Measurements from ENCODE around the gene DPAGT1.
A peak's percentile ranks its signal among the peaks of the same experiment; 100 is the strongest.
"Not testable (repeated sequence)": the region's sequence is repeated elsewhere in the genome, so short reads cannot be mapped to it uniquely, and the experiment has no call there.

The DPAGT1 gene

DNA sequence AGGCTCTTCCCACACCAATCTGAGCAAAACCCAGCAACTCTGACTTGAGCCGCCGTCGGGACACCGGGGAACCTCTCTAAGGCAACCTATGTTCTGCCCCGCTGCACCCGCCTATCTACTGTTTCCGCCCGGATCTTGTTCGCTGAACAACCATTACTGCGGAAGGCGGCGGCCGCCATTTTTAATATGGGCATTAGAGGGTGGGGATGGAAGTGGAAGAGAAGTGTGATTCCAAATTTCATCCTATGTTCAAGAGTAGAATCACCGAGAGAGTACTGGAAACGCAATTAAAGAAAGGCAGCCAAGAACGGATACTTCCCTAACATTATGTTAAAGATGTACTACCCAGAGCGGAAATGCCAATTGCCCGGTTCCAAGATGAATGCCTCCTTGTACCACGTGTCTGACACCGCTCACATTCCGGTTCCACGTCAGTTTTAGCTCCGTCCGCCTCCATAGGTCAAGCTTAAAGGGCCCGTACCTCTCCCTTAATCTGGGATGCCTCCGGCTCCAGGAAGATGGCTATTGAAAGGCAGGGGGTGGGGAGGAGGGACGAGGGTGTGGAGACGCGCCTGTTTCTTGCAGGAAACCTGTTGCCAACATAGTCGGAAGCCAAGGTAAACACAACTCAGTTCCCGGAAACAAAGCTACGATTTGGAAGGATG is at the start of gene DPAGT1:
Gene DPAGT1, minus strand, starts transcription at position 95 of the 665 bp plus-strand sequence. CDS start 198 bp downstream, outside the sequence.
- peak; percentile 54 for DNase-seq (ENCODE audit: low read depth)

DNA sequence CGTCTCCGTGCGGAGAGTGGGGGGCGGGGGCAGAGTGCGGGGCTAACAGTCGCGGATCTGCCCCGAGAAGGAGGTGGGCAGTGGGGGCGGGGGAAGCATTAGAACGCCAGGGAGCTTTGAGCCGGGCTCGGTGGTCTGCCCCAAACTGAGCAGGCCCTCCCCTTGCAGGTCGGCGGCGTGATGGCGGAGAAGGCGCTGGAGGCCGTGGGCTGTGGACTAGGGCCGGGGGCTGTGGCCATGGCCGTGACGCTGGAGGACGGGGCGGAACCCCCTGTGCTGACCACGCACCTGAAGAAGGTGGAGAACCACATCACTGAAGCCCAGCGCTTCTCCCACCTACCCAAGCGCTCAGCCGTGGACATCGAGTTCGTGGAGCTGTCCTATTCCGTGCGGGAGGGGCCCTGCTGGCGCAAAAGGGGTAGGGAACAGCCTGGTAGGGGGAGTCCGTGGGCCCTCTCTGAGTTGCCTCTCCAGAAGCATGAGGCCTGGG is 48.2 kb upstream of the DPAGT1 start:
- no peak for DNase-seq (ENCODE audit: low read depth)

DNA sequence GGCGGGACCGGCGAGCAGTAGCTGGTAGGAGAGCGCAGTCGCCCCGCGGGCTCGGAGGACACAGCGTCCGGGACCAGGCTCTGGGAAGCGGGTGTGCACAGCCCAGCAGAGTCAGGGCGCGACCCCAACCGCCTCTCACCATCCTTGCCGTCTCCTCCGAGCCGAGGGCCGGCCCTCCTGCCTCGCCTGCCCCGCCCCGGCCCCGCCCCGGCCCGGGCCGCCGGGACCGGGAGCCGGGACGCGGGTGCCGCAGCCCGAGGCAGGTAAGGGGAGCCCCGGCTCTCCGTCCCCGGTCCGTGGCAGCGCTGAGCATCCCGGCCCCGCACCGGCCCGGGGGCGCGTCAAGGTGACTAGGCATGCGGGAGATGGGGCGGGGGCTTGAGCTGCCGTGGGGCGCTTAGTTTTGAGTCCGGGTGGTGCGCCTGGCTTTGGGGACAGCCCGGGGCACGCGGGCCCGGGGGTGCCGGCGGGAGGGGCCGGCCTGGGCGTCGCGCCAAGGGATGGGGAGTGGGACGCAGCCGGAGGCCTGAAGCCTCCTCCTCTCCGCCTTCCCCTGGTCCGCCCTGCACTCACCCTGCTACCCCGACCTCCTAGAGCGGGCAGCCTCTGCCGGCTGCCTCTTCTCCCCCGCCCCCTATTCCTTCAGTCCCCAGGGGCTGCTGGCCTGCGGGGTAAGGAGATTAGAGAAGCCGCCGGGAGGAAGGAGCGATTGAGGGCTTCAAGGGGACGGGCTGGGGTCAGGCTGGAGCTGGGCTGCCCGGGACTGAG is 47.5 kb upstream of the DPAGT1 start, which contains the start of gene ABCG4:
Gene ABCG4, plus strand, starts transcription at position 35 of the 768 bp plus-strand sequence. CDS start 914 bp downstream, outside the sequence.
- no peak for DNase-seq (ENCODE audit: low read depth)

DNA sequence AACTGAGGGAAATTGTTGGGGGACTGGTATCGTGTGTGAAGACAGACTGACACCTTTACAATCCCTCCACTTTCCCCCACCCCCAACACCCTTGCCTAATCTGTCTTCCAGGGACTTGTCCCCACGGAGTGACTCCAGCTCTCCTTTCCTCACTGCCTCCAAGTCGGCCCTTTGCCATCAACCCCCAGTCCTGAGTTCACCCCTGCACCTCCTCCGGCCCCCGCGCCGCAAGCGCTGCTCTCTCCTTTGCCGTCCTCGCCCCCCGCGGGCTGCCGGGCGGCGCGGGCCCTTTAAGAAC is 47.0 kb upstream of the DPAGT1 start:
- no peak for DNase-seq (ENCODE audit: low read depth)

DNA sequence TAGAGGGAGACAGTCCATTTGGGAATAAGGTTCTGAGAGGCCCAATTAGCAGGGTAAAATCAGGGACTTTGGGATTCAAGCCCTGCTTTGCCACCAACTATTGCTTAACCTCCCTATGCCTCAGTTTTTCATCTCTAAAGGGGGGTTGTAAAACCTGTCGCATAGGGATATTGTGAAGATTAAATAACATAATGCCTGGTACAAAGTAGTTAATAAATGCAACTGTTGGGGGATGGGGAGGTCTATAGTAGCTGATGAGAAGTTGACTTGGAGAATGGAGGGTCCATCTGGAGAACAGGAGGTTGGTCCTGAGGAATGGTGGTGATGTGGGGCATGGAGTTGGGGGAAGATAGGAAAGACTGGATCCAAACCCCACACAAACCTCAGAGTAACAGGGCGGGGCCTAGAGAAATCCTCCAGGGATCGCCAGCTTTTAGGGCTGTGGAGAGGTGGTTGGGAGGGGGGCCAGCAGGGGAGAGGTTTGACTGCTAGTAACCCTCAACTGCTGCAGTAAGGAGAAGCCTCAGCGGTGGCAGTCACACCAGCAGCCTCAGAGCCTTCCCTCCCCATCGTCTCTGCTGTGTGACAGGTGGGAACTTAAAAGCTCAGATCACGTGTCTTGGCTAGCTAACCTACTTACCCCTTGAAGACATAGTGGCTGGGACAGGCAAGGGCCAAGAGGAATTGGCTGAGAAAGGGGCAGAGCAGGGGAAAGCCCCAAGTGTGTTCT is 46.1 kb upstream of the DPAGT1 start:
- DNase-seq (ENCODE audit: low read depth) = no peak

DNA sequence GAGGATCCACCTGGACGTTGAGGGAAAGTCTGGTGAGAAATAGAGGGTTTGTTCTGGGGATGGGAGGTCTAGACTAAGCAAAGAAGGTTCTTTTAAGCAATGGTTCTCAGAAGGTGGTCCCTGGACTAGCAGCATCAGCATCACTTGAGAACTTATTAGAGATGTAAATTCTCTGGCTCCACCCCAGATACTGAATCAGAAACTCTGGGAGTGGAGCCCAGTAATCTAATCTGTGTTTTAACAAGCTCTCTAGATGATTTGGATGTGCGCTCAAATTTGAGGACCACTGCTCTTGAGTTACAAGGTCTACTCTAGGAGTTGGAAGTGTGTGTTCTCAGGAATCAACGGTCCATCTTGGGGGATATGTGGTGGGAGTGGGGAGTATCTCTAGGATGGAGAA is 43.9 kb upstream of the DPAGT1 start:
- no peak for DNase-seq (ENCODE audit: low read depth)

DNA sequence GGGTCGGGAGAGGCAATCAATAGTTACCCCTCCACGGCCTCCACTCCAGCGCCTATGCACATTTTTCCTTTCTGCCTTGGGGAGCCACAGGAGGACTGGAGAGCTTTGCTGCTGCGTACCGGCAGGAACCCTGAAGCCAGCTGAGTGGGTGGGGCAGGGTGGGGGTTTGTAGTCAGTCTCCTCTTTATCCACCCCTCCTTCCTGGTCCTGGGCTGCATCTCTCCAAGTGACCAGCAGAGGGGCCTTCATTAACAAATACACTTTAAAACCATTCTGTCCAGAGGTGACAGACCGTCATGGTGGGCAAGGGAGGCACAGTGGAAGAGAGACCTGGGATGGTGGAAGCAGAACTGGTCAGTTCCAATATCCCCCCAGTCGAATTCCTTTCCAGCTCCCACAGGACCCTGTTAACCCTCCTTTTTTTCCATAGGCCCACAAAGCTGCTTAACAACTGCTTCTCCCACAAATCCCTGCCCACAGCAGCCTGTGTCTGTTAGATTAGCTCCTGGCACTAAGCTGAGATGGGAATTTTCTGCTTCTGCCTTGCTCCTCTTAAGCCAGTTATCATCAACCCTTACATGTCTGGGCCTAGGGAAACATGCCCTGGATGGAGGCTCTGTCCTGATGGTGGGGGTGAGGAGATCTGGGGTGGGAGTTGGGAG is 43.3 kb upstream of the DPAGT1 start:
- no peak for DNase-seq (ENCODE audit: low read depth)

DNA sequence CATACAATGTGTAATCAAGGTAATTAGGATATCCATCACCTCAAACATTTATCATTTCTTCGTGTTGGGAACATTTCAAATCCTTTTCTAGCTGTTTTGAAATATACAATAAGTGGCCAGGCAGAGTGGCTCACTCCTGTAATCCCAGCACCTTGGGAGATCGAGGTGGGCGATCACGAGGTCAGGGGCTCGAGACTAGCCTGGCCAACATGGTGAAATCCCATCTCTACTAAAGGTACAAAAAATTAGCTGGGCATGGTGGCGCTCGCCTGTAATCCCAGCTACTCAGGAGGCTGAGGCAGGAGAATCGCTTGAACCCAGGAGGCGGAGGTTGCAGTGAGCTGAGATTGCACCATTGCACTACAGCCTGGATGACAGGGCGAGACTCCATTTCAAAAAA is 37.6 kb upstream of the DPAGT1 start:
- not testable (repeated sequence) for DNase-seq (ENCODE audit: low read depth)

DNA sequence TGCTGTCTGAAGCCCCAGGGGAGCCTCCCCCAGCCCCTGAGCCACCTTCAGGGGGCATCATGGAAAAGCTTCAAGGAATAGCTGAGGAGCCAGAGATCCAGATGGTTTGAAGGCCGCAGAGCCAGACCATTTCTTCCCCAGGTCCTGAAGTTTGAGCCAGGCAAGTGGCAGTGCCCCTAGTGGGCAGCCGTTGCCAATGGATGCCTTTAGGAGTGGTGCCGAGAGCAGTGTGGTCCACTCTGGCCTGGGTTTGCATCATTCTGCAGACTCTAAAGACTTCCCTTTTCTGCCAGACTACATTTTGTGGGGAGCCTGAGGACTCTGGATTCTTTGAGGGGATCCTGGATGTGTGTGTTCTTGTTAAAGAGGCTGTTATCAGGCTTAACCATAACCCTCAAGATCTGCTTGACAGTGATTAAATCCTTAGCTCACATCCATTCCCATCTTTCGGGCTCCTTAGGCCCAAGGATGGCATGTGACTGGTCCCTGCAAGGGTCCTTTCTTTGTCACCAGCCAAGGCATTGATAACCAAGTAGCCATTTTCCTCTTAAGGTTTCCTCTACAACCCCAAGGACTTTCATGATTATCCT is 32.8 kb upstream of the DPAGT1 start:
- no peak for DNase-seq (ENCODE audit: low read depth)

DNA sequence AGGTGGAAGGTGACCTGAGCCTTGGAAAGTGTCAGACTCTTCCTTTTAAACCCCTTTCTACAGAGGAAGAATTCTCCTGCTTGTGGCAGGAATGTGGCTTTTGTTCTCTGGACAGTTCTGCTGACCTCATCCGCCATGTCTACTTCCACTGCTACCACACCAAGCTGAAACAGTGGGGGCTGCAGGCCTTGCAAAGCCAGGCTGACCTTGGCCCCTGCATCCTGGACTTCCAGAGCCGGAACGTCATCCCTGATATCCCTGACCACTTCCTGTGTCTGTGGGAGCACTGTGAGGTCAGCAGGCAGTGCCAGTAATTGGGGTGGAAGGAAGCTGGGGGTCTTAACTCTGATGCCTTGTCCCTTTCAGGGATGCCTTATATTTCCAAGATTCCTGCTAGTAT is 29.0 kb upstream of the DPAGT1 start:
- no peak for DNase-seq (ENCODE audit: low read depth)

DNA sequence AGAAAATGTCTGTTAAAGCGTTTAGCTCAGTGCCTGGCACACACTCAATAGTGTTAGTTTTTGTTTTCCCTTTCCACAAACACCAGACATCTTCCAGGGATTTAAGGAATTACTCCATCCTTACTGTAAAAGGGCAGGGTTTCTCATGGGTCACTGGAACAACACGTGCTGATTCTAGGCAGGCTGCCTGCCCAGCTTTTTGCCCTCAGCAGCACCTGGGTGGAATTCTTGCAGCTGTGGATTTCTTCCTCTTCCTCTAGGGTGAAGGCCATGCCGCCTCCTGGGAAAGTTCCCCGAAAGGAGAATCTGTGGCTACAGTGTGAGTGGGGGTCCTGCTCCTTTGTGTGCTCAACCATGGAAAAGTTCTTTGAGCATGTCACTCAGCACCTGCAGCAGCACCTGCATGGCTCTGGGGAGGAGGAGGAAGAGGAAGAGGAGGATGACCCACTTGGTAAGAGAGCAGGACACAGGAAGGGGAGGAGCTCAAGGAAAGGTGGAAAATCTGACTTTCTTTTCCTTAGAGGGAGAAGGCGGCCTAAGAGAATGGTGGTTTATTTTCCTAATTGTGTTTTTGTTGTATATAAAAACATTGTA is 25.1 kb upstream of the DPAGT1 start:
- DNase-seq (ENCODE audit: low read depth) = no peak

DNA sequence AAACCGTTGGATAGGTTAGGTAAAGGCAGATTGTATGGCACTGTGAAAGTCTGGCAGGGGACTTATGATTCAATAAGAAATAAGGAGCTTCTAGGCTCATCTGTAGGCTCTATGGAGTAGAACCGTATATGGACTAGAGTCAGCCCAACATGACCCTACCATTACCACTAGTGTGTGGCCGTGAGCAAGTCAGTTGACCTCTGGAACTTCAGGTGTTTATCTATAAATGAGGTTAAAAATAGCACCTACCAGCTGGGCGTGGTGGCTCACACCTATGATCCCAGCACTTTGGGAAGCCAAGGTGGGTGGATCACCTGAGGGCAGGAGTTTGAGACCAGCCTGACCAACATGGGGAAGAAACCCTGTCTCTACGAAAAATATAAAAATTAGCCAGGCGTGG is 24.2 kb upstream of the DPAGT1 start:
- no peak for DNase-seq (ENCODE audit: low read depth)

DNA sequence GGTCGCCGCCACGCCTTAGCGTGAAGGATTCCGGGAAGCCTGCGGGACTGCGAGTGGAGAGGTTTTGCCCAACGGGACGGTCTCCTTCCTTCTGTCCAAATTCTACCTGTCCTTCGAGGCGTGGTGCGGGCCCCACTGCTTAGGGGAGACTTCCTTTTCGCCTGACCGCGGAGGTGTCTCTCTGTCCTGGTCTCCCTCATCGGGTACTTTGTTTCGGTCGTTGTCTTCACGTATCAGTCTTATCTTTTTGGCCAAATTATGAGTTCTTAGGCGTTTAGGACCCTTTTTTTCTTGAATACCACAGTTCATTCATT is 20.1 kb upstream of the DPAGT1 start:
- no peak for DNase-seq (ENCODE audit: low read depth)

DNA sequence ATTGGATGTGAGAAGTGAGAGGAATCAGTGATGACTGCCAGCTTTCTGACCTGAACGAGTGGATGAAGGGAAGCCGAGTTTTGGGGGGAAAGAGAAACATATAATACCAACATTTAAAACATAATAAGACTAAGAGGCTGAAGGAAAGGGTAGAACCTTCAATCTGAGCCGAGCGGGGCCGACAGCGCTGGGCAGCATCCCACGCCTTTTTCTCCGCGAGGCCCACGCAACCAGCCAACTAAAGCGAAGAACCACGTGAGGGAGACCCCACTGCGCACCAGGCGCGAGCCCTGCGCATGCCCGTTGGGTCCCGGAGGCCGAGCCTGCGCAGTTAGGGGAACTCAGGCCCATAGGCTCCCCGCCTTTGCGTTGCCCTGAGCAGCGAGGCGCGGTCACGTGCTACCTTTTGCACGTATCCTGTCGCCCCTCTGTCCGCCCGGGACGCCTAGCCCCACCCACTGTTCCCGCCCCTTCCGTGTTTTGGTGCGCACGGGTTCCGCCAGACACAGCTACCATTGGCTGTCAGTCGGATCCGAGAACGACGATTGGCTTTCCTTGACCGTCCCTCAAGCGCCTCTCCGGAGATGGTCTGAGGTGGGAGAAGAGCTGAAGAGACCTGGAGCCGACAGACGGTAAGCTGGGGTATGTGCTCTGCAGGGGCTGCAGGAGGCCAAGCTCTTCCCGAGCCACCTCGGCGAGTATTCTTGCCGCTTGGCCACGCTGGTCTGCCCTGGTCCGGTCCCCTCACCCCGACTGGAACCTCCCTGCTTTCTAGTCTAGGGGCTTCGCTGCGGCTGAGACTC is 19.6 kb upstream of the DPAGT1 start, which contains the start of gene HINFP:
Gene HINFP, plus strand, starts transcription at position 573 of the 803 bp plus-strand sequence. CDS start 5,365 bp downstream, outside the sequence.
- DNase-seq (ENCODE audit: low read depth) = peak; percentile 97

DNA sequence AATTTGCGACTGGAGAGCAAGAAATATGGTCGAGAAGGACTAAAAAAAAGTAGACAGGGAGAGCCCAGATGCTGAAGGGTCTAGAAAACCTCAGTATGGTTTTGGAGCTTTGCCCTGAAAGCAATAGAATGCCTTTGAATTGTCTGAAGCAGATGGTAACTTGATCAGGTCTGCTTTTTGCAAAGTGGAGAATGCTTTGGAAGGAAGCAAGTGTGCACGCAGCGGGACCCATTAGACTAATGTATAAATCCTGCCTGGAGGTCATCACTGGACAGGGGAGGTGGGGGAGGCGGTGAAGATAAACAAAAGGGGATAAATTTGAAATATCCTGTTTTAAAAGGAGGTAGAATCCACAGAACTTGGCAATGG is 19.0 kb upstream of the DPAGT1 start:
- no peak for DNase-seq (ENCODE audit: low read depth)

DNA sequence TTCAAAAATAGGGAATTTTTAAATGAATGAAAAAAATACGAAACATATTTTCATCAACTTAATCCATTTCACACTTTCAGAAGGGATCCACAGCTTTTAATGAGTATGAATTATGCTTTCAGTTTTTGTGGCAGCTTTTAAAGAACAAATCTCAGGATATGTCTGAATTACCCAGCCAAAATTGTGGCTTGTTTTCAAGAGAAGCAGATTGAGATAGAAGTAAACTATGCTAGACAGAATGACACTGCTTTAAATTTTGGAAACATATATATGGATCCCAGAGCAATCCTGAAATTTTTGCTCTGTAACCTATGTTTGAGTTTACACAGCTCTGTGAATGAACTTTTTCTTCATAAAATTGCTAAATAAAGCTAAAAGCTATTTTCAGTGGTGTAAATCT is 17.3 kb upstream of the DPAGT1 start:
- DNase-seq (ENCODE audit: low read depth) = no peak

DNA sequence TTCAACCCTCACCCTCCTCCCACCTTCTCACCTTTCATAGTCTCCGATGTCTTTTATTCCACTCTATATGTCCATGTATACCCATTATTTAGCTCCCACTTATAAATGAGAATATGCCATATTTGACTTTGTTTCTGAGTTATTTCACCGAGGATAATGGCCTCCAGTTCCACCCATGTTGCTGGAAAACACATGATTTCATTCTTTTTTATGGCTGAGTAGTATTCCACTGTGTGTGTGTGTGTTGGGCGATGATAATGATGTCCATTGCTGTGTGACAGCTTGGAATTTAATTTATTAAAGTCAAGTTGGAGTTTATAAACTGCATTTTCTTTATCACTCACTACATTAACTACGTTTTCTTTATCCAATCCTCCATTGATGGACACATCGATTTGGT is 16.6 kb upstream of the DPAGT1 start:
- DNase-seq (ENCODE audit: low read depth) = no peak

DNA sequence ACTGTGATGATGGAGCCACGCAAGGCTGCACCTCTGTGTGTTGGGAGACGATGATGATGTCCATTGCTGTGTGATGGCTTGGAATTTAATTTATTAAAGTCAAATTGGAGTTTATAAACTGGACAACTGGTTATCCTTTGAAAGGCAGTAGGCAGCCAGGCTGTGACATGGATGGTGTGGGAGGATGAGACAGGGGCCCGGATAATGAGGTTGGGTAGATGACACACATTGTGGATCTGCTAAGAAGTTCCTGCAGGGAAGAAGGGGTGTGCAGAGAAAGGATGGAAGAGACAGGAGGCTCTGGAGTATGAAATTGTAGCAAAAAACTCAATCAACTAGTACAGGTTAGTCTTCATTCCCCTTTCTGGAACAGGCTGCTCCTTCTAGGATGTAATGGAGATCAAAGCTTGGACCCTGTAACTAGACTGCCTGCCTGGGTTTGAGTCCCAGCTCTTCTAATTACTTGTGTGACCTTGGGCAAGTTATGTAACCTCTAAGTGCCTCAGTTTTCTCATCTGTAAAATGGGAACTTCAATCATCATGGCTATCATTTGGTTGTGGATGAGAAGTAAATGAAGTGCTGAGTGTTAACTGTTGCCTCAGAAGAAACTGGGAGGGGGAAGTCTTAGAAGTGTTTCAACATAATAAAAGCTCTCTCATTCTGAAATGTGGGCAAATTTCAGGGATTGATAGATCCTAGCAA is 15.5 kb upstream of the DPAGT1 start:
- DNase-seq (ENCODE audit: low read depth) = no peak

DNA sequence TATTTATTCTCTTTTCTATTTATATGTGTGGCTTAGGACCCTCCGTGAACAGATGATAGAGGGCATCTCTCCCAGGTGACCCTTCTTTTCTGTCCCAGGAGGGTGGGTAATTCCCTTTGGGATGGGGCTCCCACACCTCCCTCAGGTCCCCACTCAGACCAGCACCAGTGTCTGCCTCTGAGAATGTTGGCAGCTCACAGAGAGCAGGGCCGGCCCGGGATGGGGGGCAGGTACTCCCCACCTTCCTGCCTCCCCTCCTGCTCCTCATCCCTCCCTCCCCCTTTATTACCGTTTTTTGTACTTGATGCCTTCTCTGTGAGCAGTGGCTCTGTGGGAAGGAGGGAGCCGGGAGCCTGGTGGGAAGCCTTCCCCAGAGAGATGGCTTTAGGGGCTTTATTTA is 14.9 kb upstream of the DPAGT1 start:
- DNase-seq (ENCODE audit: low read depth) = no peak

DNA sequence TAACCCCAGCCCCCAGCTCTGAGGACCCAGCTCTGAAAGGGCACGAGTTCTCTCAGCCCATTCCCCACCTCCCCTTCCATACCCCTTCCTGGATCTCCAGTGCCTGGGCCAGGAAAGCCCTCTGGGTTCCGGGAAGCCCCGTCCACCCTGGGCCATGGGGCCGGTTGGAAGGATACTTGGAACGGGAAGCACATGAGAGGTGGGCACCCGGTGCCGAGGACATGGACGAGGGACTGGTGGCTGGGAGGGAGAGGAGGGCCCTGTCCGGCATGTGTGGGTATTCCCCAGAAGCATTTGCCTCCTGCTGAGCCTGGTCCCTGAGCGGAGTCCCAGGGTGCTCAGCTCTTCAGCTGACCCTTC is 14.6 kb upstream of the DPAGT1 start:
- DNase-seq (ENCODE audit: low read depth) = no peak
